ENCODE data around the gene SDK2.

SDK2 gene

GRCh38 chr17:73586275-73586832, 57.9 kb downstream of the SDK2 start:
- no peak for DNase-seq (ENCODE audit: low read depth)

- no peak for DNase-seq (ENCODE audit: low read depth)
These were observed 58.7 kb downstream of the SDK2 start for GRCh38 chr17:73585583-73585982.

GRCh38 chr17:73584987-73585386, 59.3 kb downstream of the SDK2 start:
- DNase-seq (ENCODE audit: low read depth) = no peak

- DNase-seq (ENCODE audit: low read depth) = no peak
These were observed 60.2 kb downstream of the SDK2 start for GRCh38 chr17:73584049-73584448.

GRCh38 chr17:73582821-73583220, 61.4 kb downstream of the SDK2 start:
- DNase-seq (ENCODE audit: low read depth) = no peak

- DNase-seq (ENCODE audit: low read depth) = no peak
These were observed 61.9 kb downstream of the SDK2 start for GRCh38 chr17:73582359-73582758.

- DNase-seq (ENCODE audit: low read depth) = no peak
These were observed 62.9 kb downstream of the SDK2 start for GRCh38 chr17:73581379-73581778.

GRCh38 chr17:73580073-73580710, 64.1 kb downstream of the SDK2 start:
- DNase-seq (ENCODE audit: low read depth) = no peak

GRCh38 chr17:73576556-73577098, 67.6 kb downstream of the SDK2 start:
- no peak for DNase-seq (ENCODE audit: low read depth)

GRCh38 chr17:73575470-73576221, 68.6 kb downstream of the SDK2 start:
- no peak for DNase-seq (ENCODE audit: low read depth)

- DNase-seq (ENCODE audit: low read depth) = no peak
These were observed 72.6 kb downstream of the SDK2 start for GRCh38 chr17:73571511-73572130.

GRCh38 chr17:73569762-73570319, 74.4 kb downstream of the SDK2 start:
- DNase-seq (ENCODE audit: low read depth) = no peak

- DNase-seq (ENCODE audit: low read depth) = no peak
These were observed 75.3 kb downstream of the SDK2 start for GRCh38 chr17:73568934-73569333.

- DNase-seq (ENCODE audit: low read depth) = peak; percentile 19
These were observed 77.1 kb downstream of the SDK2 start for GRCh38 chr17:73566905-73567782.

- no peak for DNase-seq (ENCODE audit: low read depth)
These were observed 79.4 kb downstream of the SDK2 start for GRCh38 chr17:73564843-73565242.

- no peak for DNase-seq (ENCODE audit: low read depth)
These were observed 81.3 kb downstream of the SDK2 start for GRCh38 chr17:73562896-73563295.

- DNase-seq (ENCODE audit: low read depth) = no peak
These were observed 83.1 kb downstream of the SDK2 start for GRCh38 chr17:73561111-73561510.

- DNase-seq (ENCODE audit: low read depth) = no peak
These were observed 83.6 kb downstream of the SDK2 start for GRCh38 chr17:73560661-73561060.

- no peak for DNase-seq (ENCODE audit: low read depth)
These were observed 84.7 kb downstream of the SDK2 start for GRCh38 chr17:73559532-73559931.

GRCh38 chr17:73555199-73555960, 88.9 kb downstream of the SDK2 start:
- no peak for DNase-seq (ENCODE audit: low read depth)

- no peak for DNase-seq (ENCODE audit: low read depth)
These were observed 89.7 kb downstream of the SDK2 start for GRCh38 chr17:73554498-73554897.
